Stimulated activated CD4-positive, alpha-beta T cell treated with anti-CD3 and anti-CD28 coated beads, Interleukin-2, amount 100 ng/mL, for 4 hours (primary cell): ENCODE results near the gene AEBP1.

ENCODE experiments used
- DNase-seq: peaks from one replicate; pipeline ENCODE4 v3.0.0-alpha.2; 2020; ENCODE audit warnings: low read depth

Gene AEBP1

DNA sequence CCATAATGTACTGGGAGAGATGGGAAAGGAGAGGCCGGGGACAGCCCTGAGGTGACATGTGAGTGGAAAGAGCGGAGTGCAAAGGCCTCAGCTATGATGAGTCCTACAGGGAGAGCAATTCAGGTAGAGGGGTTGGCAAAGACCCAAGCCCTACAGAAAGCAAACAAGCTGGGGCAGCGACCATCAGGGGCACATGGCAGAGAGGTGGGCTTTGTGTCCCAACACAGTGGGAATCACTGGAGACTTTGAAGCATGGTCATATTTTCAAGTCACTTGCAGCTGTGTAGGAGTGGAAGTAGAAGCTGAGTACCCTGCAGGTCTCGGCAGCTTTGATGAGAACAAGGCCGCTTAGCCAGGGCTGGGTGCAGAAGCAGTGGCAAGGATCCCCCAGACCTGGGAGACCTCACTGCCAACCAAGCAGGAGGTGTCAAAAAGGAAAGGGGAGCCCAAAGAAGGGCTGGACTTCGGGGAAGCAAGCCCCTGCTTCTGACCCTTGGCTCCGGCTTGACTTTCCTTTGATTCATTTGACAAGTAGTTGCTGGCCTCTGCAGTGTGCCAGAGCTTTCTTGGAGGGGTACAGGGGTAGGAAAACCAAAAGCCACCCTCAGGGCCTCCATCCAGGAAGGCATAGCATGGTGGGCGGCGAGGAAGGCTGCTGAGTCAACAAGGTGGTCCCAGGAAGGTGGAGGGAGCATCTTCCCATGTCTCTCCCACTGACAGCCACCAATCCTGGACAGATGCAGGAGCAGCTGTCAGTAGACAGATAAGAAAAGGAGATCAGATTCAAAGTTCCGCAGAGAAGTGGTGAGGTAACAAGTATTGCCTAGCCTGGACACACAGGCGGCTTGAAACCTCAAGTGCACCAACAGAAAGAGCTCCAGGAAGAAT is 36.8 kb upstream of the AEBP1 start:
- no peak for DNase-seq

DNA sequence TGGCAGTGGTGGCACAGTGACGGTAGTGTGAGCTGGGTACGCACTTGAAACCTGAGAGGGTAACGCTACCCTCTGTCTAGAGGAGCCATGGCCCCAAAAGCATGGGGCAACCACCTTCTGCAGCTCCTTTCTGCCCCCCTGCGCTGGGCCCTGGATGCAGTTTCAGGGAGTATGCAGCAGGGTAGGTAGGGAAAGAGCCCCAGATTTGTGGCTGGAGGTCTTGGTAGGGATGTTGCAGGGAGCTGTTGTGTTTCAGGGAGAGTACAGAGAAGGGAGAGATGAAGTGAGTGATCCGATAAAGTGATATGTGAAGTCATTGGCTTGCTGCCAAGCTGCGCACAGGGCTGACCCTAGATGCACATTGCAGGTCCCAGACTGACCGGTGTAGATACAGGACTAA is 36.1 kb upstream of the AEBP1 start:
- DNase-seq = no peak

DNA sequence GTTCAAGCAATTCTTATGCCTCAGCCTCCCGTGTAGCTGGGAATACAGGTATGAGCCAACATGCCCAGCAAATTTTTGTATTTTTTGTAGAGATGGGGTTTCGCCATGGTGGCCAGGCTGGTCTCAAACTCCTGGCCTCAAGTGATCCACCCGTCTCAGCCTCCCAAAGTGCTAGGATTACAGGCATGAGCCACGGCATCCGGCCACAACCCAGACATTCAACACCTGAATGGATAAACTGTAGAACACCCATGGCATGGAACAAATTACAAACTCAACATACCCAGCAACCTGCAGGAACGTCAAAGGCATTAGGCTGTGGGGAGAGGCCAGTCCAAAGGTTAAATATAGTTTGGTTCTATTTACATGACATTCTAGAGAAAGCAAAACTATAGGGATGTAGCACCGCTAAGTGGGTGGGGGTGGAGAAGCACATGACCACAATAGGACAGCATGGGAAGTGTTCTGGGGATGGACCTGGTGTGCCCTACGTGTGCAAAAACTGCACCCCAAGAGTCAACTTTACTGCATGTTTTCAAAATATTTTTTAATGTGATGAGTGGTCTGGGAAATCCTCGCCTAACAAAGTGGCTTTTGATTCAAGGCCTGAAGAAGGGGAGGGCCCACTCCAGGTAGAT is 32.3 kb upstream of the AEBP1 start:
- no peak for DNase-seq

DNA sequence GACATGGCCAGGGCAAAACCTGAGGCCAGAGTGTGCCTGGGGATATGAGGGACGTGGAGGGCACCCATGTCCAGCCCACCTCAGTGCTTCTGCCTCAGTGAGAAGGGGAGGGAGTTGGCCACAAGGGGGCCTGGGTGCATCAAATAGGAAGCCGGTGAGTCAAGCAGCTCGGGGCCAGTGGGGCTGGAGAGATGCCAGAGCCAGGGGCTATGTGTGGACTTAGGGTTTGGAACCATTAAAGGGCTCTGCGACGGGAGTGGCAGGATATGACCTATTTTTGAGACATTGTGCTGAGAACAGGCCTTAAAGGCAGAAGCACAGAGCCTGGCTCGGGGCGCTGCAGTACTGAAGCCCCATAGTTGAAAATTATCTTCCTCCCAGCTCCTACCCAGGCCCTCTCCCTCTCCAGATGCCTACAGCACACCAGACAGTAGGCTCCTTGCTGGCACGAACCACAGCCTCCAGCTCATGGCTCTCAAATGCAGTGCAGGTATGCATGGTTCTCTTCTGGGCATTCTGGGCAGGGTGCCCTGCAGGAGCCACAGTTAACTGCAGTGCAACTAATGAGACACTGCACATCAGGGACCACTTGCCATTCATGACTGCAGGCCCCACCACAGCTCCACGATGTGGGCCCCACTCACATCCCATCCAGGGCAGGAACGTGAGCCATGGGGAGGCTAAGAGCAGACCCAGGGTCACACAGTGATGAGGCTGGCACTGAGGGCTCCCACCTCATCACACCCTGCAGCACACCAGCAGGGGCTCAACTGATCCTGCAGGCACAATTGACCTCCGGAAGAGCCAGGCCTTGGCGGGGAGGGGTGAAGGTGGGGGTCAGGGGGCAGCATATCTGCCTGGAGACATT is 31.5 kb upstream of the AEBP1 start:
- peak; percentile 14 for DNase-seq

DNA sequence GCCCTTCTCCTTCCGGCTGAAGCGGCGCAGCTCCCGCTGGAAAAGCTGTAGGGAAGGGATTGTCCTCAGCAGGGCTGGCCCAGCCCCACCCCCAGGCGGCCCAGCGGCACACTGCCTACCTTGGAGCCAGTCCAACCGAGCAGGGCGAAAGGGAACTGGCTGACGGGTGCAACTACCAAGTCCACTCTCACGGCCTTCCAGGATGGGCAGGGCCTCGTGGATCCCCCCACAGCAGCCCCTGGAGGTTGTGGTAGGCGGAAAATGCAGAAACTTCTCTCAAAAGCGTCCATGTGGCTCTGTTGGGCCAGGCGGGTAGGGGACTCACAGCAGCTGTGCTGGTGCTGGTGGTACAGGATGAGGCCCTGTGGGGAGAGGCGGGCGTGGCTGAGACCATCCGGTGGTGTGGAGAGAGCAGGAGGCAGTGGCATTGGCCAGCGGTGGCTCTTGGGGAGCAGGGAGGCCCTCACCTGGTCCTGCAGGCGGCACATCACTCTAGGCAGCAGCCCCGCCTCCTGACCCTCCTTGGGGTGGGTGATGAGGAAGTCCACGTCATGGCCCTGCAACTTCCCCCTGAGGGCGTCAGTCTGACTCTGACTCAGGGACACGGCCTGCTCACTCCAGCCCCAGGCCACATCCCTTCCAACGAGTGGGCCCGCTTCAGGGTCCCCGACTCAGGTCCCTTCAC is 30.3 kb upstream of the AEBP1 start:
- DNase-seq = peak; percentile 16

DNA sequence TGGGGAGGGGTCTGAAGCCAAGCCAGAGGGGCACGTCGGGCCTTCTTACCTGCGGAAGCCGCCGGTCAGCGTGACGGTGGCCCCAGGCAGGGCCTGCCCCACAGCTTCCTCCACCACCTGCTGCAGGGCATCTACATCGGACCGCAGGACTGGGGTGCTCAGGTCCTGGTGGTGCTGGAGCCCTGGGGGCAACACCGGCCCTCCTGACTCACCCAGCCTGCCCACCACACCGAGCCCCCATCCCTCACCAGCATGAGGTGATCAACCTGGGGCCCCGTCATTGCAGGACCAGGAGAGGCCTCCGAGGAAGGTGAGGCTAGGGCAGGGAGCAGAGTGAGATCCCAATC is 29.8 kb upstream of the AEBP1 start:
- no peak for DNase-seq

DNA sequence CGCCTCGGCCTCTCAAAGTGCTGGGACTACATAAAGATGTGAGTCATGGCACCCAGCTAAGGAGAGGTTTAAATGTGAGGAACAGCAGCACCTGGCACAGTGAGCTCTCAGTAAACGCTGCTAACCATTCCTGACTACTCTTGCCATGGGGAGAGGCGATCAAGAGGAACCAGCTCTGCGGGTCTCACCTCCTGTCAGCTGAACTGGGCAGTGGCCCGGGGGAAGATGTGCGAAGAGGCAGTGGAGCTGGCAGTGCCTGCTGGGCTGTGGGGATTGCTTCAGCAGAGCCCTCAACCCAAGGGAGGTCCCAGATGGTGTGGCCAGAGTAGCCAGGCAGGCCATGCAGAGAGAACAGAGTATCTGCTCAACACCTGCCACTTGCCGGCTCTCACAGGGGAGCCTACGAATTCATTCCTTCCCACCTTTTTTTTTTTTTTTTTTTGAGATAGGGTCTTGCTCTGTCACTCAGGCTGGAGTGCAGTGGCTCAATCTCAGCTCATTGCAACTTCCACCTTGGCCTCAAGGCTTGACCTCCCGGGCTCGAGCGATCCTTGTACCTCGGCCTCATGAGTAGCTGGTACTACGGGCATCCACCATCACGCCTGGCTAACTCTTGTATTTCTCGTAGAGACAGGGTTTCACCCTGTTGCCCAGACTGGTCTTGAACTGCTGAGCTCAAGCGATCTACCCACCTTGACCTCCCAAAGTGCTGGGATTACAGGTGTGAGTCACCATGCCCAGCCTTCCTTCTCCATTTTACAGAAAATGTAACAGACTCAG is 28.7 kb upstream of the AEBP1 start:
- DNase-seq = no peak

DNA sequence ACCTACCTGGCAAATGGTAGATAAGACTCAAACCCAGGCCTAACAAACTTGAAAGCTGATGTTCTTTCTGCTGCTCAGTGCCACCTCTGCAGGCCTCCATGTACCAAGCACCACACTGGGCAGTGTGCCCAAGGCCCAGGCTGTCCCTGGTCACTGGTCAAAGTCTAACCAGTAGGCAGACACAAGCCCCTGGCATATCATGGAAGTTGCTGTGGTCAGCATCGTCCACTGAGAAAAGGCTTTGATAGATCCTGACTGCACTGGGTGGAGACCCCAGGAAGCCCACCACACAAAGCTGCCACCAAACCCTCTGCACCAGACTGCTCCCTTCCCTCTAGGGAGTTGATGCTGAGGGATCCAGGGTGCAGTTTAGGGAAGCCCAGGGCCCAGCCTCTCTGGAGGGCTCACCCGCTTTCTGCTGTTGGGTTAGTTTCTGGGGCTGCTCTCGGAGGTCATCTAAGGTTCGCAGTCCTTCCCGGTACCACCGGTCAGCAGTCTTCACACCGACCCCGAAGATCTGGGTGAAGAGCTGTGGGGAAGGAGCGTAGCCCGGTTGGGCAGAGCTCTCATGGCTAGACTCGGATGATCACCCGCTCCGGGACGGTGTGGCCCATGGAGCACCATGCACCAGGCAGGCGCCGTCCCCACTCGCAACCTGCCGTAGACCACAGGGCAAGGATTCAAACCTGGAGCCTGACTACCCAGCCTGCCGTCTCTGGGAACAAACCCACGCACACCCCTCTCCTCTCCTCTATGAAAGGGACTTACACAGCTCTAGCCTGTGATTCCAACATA is 27.8 kb upstream of the AEBP1 start:
- DNase-seq = no peak

DNA sequence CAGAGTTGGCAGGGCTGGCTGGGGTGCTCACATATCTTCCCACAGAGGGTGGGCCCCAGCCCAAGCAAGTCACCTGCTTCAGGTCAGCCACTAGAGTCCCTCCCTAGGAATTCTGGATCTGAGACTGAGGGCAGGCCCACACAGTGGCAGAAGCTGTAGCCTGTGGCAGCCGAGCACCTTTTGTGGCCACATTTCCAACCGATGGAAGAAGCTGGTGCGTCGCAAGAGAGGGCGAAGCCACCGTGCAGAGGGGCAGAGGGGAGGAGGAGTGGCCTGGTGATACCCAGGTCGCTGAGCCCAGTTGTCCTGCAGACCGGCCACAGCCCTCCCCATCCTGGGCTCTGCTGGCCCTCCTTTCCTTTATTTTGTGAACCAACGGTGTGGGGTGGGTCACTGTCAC is 27.1 kb upstream of the AEBP1 start:
- DNase-seq = no peak

DNA sequence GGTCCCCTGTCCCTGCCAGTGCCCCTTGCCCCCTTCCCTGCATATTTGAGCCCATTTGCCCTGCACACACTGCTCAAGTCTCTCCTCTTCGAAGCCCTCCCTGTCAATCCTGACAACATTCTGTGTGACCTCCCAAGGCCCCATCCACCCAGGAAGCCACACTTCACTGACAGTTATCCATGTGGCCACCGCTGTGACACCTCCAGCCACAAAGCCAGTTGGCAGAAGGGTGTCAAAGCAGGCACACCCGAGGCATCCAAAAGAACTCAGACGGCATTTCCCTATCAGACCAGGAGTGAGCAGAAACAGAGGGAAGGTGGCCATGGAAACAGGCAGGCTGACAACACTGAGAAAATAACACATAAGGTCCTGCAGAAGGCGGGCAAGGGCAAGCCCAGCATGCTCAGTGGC is 26.5 kb upstream of the AEBP1 start:
- DNase-seq = no peak

DNA sequence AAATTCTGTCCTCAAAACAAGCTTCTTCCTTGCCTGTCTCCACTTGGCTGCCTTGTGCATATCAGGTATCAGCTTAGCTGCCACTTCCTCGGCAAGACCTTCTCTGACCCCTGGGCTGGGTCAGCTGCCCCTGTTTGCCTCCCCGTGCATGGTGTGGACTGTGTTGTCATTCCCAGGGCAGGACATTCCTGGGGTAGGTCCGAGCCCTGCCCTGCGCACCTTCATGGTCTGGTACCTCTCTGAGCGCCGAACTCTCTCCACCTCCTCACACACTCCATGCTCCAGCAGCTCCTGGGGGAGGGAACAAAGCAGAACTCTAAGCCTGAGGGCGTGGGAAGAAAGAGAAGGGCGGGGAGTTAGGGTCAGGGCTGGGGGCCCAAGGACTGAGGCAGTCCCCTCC is 25.6 kb upstream of the AEBP1 start:
- no peak for DNase-seq

DNA sequence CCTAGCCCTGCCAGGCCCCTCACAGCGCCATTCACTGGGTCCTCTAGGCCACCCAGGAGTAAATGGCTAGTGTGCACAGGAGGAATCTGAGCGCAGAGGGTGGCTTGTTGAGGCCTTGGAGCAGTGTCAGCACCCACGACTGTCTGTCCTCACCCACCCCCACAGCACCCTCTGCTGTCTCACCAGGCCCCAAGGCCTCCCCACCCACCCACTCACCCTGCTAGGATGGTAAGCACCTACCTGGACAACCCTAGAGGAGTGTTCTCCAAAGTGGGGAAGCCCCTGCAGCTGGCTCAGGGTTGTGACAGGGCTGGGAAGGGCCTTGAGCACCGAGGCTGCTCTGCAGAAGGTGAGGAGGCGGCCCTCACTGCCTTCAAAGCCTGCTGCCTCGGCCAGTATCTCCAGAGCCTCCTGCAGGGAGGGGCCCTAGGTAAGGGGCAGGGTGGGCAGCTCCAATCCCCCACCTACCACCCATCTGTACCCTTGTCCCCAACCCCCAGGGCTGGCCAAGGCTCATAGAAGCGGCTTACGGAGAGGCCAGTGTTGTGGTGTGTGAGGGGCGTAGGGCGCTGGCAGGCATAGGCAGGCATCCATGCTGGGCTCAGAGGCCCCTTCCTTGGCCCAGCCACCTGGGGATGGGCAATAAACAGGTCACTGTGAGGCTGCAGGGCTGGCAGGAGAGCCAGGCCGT is 24.7 kb upstream of the AEBP1 start:
- no peak for DNase-seq

DNA sequence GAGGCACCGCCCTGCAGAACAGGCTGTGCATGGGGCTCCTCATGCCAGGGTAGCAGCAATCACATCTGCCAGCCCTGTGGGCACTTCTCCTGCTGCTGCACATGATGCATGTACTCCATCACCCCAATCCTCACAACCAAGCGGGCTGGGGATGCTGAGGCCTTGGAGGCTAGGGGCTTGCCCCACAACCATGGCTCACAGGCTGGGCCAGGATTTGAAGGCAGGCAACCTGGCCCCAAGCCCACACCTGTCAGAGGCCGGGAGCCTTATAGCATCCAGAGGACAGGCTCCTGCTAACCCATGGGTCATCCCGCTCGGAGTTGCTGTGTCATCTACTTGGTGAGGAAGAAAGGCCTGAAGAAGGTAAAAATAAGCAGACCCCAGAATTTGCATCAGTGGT is 24.0 kb upstream of the AEBP1 start:
- no peak for DNase-seq

DNA sequence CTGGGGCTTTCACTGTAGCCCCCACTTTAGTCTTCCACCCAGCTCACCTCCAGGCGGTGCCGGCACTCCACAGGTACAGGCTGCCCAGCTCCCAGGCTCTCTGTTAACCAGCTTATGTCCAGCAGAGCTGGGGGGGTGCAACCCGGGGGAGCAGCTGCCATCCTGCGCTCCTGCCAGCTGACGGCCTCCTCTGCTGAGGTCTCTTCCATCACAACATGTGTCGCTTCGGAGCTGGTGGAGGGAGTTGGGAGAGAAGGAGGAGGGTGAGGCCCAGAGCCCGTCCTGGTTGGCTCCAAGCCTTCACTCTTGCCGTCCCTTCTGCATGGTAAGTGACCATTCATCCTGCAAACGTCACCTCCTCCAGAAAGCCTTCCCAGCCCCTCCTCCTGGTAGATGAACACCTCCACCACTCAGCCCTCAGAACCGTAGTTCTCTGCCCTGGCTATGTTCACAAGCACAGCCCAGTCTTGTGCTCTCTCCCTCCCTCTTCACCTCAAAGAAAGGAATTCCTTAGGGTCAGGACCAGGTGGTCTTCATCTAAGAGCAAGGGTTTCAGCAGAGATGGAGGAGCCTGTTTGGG is 23.4 kb upstream of the AEBP1 start:
- no peak for DNase-seq

DNA sequence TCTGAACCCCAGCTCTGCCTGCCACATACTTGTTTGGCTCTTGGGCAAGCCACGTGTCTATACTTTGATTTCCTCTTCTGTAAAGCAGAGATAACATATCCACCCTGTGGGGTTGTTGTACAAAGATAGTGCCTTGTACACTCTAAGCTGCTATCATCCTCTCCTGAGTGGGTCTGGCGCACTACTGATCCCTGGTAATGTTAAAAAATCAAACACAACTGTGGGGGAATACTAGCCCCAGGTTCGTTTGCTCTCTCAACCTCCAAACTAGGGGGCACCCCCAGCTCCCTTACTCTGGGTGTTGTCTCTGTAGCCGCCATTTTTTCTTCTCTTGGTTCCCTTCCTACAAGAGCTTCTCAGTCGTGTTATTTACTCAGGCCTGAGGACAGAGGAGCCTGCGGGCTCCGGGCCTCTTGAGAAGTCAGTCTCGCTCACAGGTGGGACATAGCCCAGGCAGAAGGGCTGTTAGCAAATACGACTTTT is 22.8 kb upstream of the AEBP1 start:
- DNase-seq = no peak

DNA sequence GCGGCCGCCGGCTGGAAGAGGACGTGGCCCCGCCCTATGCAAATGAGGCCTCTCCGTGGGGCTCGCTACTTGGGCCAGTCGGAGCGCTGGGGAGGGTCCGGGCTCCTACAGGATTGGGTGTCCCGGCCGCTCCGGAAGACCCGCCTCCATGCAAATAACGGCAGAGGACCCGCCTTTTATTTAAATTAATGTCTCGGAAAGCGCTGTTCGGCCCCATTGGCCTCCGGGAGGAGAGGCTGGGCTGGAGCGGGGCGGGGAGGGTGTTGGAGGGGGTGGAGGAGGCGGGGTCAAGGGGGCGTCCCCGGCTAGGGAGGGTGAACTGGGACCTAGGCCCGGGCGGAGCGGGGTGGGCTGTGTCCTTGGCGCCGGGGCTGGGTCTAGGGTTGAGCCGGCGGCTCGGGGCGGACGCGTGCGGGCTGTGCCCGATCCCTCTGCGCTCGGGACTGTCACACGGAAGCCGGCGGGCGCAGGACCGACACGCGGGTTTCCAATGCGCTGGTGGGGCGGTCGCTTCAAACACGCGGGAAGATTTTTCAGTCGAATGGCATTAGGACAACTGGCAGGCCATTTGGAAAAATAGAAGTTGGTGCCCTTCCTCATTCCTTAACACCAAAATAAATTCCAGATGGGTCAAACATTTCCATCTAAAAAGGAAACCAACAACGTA is 21.5 kb upstream of the AEBP1 start:
- peak; percentile 98 for DNase-seq

DNA sequence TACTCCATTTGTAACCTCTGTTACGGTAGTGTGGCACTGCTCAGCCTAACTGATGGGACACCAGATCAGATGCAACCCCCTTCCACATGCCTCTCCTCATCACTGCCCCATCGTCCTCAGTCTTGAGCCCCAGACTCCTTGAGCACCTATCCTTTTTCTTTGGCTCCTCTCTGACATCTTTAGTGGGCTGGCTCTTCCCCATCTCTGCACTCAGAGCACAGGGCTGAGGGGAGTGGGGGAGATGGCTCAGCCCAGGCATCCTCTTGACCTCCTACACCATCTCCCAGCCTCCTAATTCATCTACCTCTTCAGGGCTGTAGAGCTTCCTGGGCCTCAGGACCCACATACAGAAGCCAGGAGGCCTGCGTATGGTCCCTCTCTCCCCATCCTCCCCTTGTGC is 20.3 kb upstream of the AEBP1 start:
- no peak for DNase-seq

DNA sequence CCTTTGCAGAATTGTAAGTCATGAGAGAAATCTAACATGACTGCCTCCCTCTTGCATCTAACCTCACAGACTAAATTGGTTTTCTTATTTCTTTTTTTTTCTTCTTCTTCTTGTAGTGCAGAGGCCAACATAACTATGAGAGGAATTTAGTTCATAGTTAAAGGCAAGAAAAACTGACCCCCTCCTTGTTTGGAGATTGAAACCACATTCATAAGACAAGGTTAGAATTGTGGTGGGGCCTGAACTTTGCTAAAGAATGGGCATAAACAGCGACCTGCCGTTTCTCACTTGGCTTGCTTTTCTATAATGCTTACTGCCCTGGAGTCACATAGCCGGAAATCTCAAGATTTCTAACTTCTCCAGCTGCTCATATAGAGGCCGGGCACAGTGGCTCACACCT is 19.4 kb upstream of the AEBP1 start:
- DNase-seq = no peak

DNA sequence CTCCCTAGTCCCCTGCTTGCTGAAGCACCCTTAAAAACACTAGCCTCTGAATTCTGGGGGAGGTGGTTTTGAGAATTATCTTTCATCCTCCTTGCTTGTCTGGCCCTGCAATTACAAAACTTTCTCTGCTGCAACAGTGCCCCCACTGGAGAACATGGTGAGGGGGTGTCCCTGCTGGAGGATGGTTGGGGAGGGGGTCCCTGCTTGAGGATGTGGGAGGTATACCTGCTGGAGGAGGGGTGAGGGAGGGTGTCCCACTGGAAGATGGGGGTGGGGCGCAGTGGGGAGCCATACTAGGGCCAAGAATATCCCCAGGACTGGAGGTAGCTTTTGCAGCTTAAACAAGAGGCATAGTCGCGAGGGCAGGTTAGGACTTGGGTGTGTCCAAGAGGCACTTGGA is 18.6 kb upstream of the AEBP1 start:
- DNase-seq = no peak
